ENCODE results near the gene RGS7.

GRCh38 chr1:241143765-241144442 is 213.1 kb downstream of the RGS7 start:
- TF ChIP-seq CTCF (conservative IDR thresholded peaks at IDR 0.05 in 1 of 2, IDR thresholded peaks at IDR 0.05 in 1 of 2; ENCODE audit: extremely low read depth in 1 of 2, insufficient read depth in 1 of 2, low read depth in 1 of 2, low read length in 2 of 2) (no peak), EZH2 (IDR thresholded peaks at IDR 0.05; ENCODE audit: borderline replicate concordance, low read length) (no peak)

Measured in mammary epithelial cell (primary cell).